GM12891 (cell line): ENCODE data around the gene ORMDL3.

Experiments
- DNase-seq: peaks from one replicate; pipeline ENCODE4 v3.0.0; 2011; ENCODE audit warnings: low spot score; ENCODE audit not compliant: insufficient read length
- FAIRE-seq: peaks from 2 replicates; lab custom pipeline; 2011; peaks lifted over from hg19 to GRCh38; lab: Jason Lieb, UNC
- PAX5 ChIP-seq: IDR thresholded peaks from 2 replicates; pipeline ENCODE4 v1.6.1; 2011; ENCODE audit warnings: low read length, moderate library complexity, mild to moderate bottlenecking; ENCODE audit not compliant: insufficient read depth, severe bottlenecking
- POLR2A ChIP-seq: IDR thresholded peaks from 2 replicates; pipeline ENCODE4 v1.6.1; 2011; ENCODE audit warnings: low read depth, low read length, control low read depth
- POLR2AphosphoS5 ChIP-seq: IDR thresholded peaks from 2 replicates; pipeline ENCODE4 v1.6.1; 2011; ENCODE audit warnings: low read depth, low read length, control low read depth
- POU2F2 ChIP-seq: IDR thresholded peaks from 2 replicates; pipeline ENCODE4 v1.6.1; 2011; ENCODE audit warnings: low read depth, mild to moderate bottlenecking, control low read depth, low read length, moderate library complexity
- SPI1 ChIP-seq: IDR thresholded peaks from 2 replicates; pipeline ENCODE4 v1.6.1; 2011; ENCODE audit warnings: low read depth, low read length, control low read depth
- TAF1 ChIP-seq: IDR thresholded peaks from 2 replicates; pipeline ENCODE4 v1.6.1; 2011; ENCODE audit warnings: low read depth, low read length, control low read depth

The ORMDL3 gene

DNA sequence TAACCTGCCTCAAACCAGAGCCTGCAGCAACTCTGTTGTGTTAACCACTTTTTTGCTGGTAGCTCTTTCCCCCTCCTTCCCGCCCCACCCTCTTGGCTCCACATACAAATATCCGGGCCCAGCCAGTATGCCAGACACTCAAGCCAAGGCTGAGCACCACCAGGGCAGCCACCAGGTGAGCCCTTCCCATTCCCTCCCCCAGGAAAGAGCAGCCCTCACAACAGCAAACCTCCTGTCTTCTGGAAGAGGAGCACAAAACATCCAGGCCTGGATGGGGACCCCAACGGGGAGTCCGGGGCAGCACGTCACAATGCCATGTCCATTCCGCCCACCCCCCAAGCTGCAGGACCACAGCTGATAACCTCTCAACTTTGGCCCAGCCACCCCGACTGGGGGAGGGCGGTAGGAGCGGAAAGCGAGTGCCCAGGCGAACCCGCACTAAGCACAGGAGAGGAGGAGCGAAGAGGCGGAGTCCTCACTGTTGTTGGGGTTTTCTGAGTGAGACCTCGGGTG, 757 bp downstream of the ORMDL3 start:
- FAIRE-seq (peak; percentile 50), DNase-seq (peak; percentile 59)
- TF ChIP-seq POLR2A = no peak
- no peak for TF ChIP-seq PAX5
- no peak for TF ChIP-seq SPI1
- no peak for TF ChIP-seq POLR2AphosphoS5
- no peak for TF ChIP-seq TAF1
- no peak for TF ChIP-seq POU2F2

DNA sequence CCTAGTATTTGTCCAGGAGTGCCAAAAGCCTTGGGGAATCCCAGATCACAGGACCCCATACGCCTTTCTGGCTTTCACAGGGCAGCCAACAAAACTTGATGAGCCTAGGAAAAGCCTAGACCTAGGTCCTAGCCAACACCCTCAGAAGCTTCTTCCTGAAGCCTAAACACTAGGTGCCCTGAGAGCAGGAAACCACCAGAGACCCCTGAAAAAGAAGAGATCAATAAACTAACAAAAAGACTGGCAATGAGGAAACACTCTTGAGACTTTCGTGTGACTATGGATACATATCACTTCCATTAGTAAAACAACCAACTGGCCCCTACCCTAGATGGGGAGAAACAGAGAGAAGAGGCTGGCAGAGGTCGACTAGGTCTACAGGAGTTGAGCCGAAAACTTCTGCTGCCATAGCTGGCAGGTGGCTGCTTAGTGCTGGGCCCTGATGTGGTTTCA, 1.2 kb downstream of the ORMDL3 start:
- no peak for DNase-seq
- TF ChIP-seq PAX5 (no peak), POU2F2 (no peak), SPI1 (no peak), POLR2A (no peak), TAF1 (no peak), POLR2AphosphoS5 (no peak)
- FAIRE-seq = peak; percentile 51

DNA sequence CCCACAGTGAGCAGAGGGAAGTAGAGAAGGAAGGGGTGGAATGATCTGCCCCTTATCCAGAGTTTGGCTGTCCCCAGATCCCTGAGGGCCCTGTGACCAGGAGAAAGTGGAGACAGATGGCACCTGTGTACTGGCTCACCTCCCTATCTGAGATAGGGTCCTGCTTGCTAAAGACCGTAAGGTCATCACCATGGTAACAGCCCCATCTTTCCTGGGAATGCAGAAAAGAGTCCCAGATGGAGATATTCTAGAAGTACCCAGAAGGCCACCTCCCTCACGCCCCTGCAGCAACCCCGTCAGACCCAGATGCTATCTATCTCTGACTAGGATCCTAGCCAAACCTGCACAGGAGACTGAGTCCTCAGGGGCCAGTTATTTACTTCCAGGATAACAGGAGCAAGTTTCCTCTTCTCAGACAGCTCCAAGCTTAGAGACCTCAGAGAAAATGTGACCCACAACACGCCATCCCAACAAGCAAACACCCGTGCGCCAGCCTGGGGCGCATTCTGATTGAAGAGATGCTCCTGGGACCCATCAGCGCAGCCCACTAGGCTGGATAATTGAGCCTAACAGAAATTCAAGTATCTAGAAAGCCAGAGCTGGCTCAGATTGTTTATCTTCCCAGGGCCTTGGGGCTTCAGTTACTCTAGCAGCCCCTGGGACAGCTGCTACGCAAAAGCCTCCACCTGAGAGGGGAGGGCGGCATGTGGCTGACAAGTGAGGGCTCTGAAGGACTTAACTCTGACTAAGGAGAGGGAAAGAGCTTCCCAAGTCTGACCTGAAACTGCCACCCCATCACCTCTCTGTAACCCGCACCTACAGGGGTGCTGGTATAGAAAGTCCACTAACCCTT, 1.9 kb downstream of the ORMDL3 start:
- FAIRE-seq (peak; percentile 5), DNase-seq (no peak)
- TF ChIP-seq TAF1 = no peak
- no peak for TF ChIP-seq POU2F2
- no peak for TF ChIP-seq POLR2A

DNA sequence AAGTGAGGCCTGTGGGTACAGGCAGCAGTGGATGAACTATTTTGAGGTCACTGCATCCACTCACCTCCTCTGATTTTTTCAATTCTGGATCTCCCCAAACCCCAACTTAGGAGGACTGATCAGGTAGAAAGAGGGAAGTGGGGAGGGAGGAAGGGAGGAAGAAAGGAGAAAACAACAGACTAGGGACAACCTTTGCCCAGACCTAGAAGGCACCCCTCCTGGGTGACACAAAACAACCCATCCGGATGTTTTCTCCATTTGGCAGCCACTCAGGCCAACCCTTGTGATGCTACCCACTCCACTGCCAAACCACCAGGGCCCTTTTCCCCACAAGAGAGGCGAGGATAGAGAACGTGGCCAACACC, 2.7 kb downstream of the ORMDL3 start:
- DNase-seq = no peak
- TF ChIP-seq POLR2AphosphoS5 = no peak
- TF ChIP-seq SPI1 = peak; percentile 26; the same call in 1 of the 2 replicates
- TF ChIP-seq PAX5 = no peak
- no peak for FAIRE-seq

DNA sequence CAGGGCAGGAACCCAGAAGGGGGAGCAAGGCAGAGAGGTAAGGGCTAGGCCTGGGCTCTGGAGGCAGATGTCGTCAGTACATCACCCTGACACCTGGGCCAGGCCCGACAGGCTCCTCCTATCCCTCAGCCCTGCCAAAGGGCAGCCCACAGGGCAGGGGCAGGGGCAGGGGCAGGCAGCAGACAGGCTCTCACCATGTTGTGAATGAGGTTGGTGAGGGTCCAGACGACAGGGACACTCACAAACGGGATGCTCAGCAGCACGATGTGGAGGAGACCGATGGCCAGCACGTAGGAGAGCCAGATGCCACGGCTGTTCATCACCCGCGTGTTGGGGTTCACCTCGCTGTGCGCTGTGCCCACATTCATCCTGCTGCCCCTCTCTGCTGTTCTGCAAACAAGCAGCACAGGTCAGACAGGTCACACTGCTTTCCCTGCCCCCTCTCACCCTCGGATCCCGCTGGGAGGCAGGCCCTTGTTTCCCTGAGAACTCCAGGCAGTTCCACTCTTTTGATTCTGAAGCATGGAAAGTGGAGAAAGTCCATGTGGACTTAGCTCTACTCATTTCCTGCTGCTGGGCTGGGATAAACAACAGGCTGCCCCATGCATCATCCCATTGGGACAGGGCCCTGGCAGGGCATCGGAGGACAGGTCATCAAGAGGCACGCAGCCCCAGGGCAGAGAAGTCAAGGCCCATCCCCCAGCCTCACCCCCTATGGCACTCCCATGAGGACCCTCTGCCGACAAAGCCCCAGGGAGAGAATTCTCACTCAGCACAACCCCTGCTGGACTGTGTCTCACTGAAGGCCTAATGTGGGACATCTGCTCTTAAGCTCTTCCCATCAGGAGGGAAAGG, 3.3 kb downstream of the ORMDL3 start:
- FAIRE-seq (no peak), DNase-seq (no peak)
- TF ChIP-seq POLR2A = no peak
- no peak for TF ChIP-seq SPI1
- no peak for TF ChIP-seq TAF1
- no peak for TF ChIP-seq PAX5
- no peak for TF ChIP-seq POLR2AphosphoS5
- no peak for TF ChIP-seq POU2F2

DNA sequence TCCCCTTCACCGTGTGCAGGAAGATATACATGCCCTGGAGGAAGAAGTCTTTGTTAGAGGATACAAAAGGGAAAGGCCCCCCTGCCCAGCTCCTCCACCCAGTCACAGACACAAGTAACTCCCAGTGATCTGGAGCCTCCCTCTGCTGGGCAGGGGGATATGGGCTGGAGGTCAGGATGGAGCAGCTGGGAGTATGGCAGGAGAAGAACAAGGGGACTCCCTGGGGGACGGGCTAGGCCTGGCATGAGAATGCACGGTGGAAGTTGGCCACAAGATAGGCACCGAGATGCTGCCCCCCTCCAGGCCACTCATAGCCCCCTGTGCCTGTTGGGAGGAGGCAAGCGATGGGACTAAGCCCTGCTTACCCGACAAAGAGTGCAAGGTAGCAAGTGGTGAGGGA, 4.2 kb downstream of the ORMDL3 start:
- DNase-seq = no peak
- TF ChIP-seq POU2F2 (no peak), POLR2A (no peak), PAX5 (no peak)
- FAIRE-seq = no peak

DNA sequence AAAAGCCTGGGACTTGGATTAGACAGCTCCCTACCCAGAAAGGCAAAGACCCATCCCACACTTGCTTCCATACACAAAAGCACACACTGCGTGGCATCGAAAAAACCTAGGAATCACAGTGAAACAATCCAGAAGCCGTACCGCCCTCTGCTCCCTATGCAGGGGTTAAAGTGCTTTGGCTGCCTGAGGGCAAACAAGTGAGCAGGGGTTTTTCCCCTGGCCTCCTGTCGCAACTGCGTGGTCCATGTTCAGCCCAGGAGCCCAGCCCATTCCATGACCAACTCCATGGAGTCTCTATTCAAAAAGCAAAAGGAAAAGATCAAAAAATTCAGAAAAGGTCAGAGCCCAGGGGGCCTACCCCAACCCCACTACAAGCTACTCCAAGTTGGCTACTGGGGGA, 5.4 kb downstream of the ORMDL3 start:
- no peak for DNase-seq
- no peak for TF ChIP-seq PAX5
- TF ChIP-seq POLR2A = no peak
- TF ChIP-seq TAF1 = no peak
- TF ChIP-seq SPI1 = no peak
- no peak for TF ChIP-seq POU2F2
- TF ChIP-seq POLR2AphosphoS5 = no peak
- FAIRE-seq = no peak

DNA sequence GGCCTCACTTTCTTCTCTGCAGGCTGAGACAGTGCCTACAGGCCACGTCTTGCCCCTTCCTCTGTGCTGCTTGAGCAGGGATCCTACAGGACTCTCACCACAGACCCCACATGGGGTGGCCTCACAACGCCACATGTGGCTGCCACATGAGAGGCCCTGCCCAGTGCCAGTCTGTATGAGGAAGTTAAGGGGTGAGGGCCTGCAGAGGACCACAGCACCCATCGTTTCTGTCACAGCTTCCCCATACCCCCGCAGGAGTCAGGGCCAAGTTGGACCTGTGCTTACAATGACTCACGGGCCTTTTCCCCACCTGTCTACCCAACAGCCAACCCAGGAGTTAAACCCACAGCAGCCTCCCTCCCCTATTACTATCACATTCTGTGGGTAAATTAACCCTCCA, 6.1 kb downstream of the ORMDL3 start:
- FAIRE-seq = peak; percentile 84
- TF ChIP-seq TAF1 = no peak
- TF ChIP-seq PAX5 = no peak
- no peak for TF ChIP-seq POU2F2
- no peak for DNase-seq

DNA sequence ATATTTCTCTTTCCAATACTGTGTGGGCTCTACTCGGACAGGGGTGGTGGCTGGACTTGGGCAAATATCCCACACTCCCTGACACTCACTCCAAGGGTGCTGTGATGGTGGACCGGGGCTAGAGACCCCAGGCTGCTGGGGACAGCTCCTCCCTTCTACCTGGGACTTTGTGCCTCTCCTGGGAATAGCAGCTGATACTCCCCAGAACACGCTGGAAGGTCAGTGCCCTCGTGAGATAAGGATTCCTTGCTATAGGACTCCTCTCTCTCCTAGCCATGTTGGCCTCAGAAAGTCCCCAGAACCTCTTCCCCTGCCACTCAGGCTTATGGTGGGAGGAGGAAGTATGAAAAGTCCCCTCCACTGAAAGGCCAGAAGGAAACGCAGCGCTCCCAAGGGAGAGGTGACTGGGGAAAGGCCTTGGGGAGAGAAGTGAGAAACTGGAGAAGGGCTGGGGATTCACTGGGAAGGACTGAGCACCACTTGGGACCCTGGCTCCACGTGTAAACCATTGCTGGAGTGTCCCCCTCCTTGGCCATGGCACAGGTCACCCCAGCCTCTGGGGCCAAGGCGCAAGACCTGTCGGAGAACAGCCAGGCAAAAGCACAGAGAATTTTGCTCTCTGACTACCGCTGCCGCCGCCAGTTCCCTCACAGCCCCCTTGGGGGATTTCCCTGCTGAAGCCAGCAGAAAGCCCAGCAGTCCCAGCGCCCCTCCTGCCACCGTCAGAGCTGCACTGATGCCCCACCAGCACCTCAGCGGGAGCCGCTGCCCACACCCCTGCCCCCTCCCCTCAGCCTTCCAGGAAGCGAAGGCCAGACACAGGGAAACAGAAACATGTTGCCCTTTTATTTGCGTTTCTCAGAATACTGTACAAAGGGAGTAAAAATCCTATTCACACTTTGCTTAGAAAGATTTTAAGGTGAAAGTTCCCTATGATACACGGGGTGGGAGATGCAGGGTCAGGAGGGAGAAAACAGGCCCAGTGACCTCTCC, 6.9 kb downstream of the ORMDL3 start:
- TF ChIP-seq PAX5 = no peak
- TF ChIP-seq TAF1 = no peak
- TF ChIP-seq POLR2AphosphoS5 = peak; percentile 43; the same call in 1 of the 2 replicates
- 0 out of 2 replicates have a peak, but pooled peaks have one; percentile 8 for TF ChIP-seq POU2F2
- peak; percentile 32 for TF ChIP-seq POLR2A
- TF ChIP-seq SPI1 = no peak
- FAIRE-seq (peak; percentile 70), DNase-seq (no peak)
